Activated T-helper 1 cell treated with anti-CD3 and anti-CD28 coated beads, Interleukin-12 subunit alpha, Interleukin-12 subunit beta, Interleukin-2, Interleukin-4 antibody, amounts not matched to agents 30 ng/mL and 10 ng/mL and 1 ng/mL, durations not matched to agents 14 hours and 24 hours and 36 hours (primary cell): ENCODE data around the gene GIGYF2. TPM values are rescaled to one million over a fixed set of nuclear protein-coding genes. Genes with fewer than 3 reads are reported as not detected.
"Not testable (repeated sequence)": the region's sequence is repeated elsewhere in the genome, so short reads cannot be mapped to it uniquely, and the experiment has no call there.

Experiments used
- DNase-seq: peaks from one replicate; pipeline ENCODE4 v3.0.0; 2021; ENCODE audit warnings: low spot score
- H3K27ac Mint-ChIP-seq: one replicate; pipeline ENCODE4 v1.8.0; 2021; ENCODE audit warnings: mild to moderate bottlenecking, mixed read lengths
- H3K27me3 Mint-ChIP-seq: one replicate; pipeline ENCODE4 v1.8.0; 2022; ENCODE audit warnings: mild to moderate bottlenecking, moderate library complexity, mixed read lengths; ENCODE audit not compliant: insufficient read depth
- H3K36me3 Mint-ChIP-seq: one replicate; pipeline ENCODE4 v1.8.0; 2021; ENCODE audit warnings: low read depth, mixed read lengths
- H3K4me1 Mint-ChIP-seq: one replicate; pipeline ENCODE4 v1.8.0; 2021; ENCODE audit warnings: low read depth, mixed read lengths
- H3K4me3 Mint-ChIP-seq: one replicate; pipeline ENCODE4 v1.8.0; 2021; ENCODE audit warnings: mild to moderate bottlenecking, moderate library complexity, mixed read lengths
- H3K9me3 Mint-ChIP-seq: one replicate; pipeline ENCODE4 v1.8.0; 2021; ENCODE audit warnings: mixed read lengths
- intact Hi-C: fragments of 100-400 bp; cut with micrococcal nuclease; formaldehyde crosslinking; loops from one replicate; pipeline ENCODE4 v1.15.1; 2024
- total RNA-seq: library from RNA; stranded (reverse); gene quantifications from 2 replicates; pipeline ENCODE4 v1.2.3, GENCODE V29; 2022

The GIGYF2 gene
- total RNA-seq, 1 donor from 2014 or later, result 74.6 TPM

- Mint-ChIP-seq H3K36me3 (no peaks in the 10 kb centered on the region), H3K9me3 (no peaks in the 10 kb centered on the region), H3K27me3 (peaks cover 9% of the 10 kb centered on the region), H3K27ac (no peak overlapping the region), H3K4me3 (no peak overlapping the region), H3K4me1 (no peaks in the 10 kb centered on the region)
- intact Hi-C loops, result loop anchor here (1.0 kb wide), 1 partner anchor 63 kb away; no protein-coding TSS in a partner anchor
- DNase-seq, result no peak
These were observed 28.2 kb upstream of the GIGYF2 start for GRCh38 chr2:232668805-232669444.

GRCh38 chr2:232672588-232672987, 24.5 kb upstream of the GIGYF2 start:
- Mint-ChIP-seq H3K36me3 (no peaks in the 10 kb centered on the region), H3K4me1 (peaks cover 5% of the 10 kb centered on the region), H3K27ac (no peak overlapping the region), H3K4me3 (no peak overlapping the region), H3K27me3 (peaks cover 7% of the 10 kb centered on the region), H3K9me3 (no peaks in the 10 kb centered on the region)
- intact Hi-C loops, result no loop called here
- no peak for DNase-seq

GRCh38 chr2:232674491-232674890, 22.6 kb upstream of the GIGYF2 start:
- DNase-seq, result no peak
- Mint-ChIP-seq H3K4me1 (peaks cover 5% of the 10 kb centered on the region), H3K36me3 (no peaks in the 10 kb centered on the region), H3K9me3 (no peaks in the 10 kb centered on the region), H3K27ac (no peak overlapping the region), H3K27me3 (peaks cover 5% of the 10 kb centered on the region), H3K4me3 (no peak overlapping the region)
- intact Hi-C loops, result no loop called here

- H3K4me1 Mint-ChIP-seq, result peaks cover 5% of the 10 kb centered on the region
- H3K4me3 Mint-ChIP-seq, result no peak overlapping the region
- no peak overlapping the region for H3K27ac Mint-ChIP-seq
- H3K36me3 Mint-ChIP-seq, result no peaks in the 10 kb centered on the region
- DNase-seq, result no peak
- no peaks in the 10 kb centered on the region for H3K9me3 Mint-ChIP-seq
- peaks cover 6% of the 10 kb centered on the region for H3K27me3 Mint-ChIP-seq
- intact Hi-C loops, result no loop called here
These were observed 21.8 kb upstream of the GIGYF2 start for GRCh38 chr2:232675381-232675780.

- Mint-ChIP-seq H3K9me3 (no peaks in the 10 kb centered on the region), H3K27me3 (peaks cover 9% of the 10 kb centered on the region), H3K4me3 (no peak overlapping the region), H3K4me1 (peaks cover 5% of the 10 kb centered on the region), H3K36me3 (no peaks in the 10 kb centered on the region), H3K27ac (no peak overlapping the region)
- DNase-seq, result no peak
- intact Hi-C loops, result no loop called here
These were observed 17.1 kb upstream of the GIGYF2 start for GRCh38 chr2:232680006-232680405.

GRCh38 chr2:232681527-232681926, 15.6 kb upstream of the GIGYF2 start:
- no peak overlapping the region for H3K27ac Mint-ChIP-seq
- DNase-seq, result no peak
- peaks cover 9% of the 10 kb centered on the region for H3K27me3 Mint-ChIP-seq
- no peaks in the 10 kb centered on the region for H3K9me3 Mint-ChIP-seq
- no peaks in the 10 kb centered on the region for H3K36me3 Mint-ChIP-seq
- intact Hi-C loops, result no loop called here
- H3K4me1 Mint-ChIP-seq, result peaks cover 1% of the 10 kb centered on the region
- H3K4me3 Mint-ChIP-seq, result no peak overlapping the region

GRCh38 chr2:232683368-232683767, 13.8 kb upstream of the GIGYF2 start:
- no peaks in the 10 kb centered on the region for H3K36me3 Mint-ChIP-seq
- no peaks in the 10 kb centered on the region for H3K9me3 Mint-ChIP-seq

GRCh38 chr2:232685391-232685790, 11.7 kb upstream of the GIGYF2 start:
- H3K4me1 Mint-ChIP-seq, H3K27me3 Mint-ChIP-seq, H3K36me3 Mint-ChIP-seq, H3K4me3 Mint-ChIP-seq, DNase-seq, H3K27ac Mint-ChIP-seq, intact Hi-C loops, H3K9me3 Mint-ChIP-seq: not testable (repeated sequence)

More at GRCh38 chr2:232683368-232683767, 13.8 kb upstream of the GIGYF2 start:
- Mint-ChIP-seq H3K4me3 (no peak overlapping the region), H3K27me3 (peaks cover 13% of the 10 kb centered on the region), H3K4me1 (no peaks in the 10 kb centered on the region), H3K27ac (no peak overlapping the region)
- DNase-seq, result no peak
- intact Hi-C loops, result no loop called here

GRCh38 chr2:232687382-232688160, 9.6 kb upstream of the GIGYF2 start:
- peaks cover 4% of the 10 kb centered on the region for H3K27me3 Mint-ChIP-seq
- H3K9me3 Mint-ChIP-seq, result no peaks in the 10 kb centered on the region
- no peaks in the 10 kb centered on the region for H3K4me1 Mint-ChIP-seq
- intact Hi-C loops, result no loop called here
- H3K4me3 Mint-ChIP-seq, result no peak overlapping the region
- no peak for DNase-seq
- no peaks in the 10 kb centered on the region for H3K36me3 Mint-ChIP-seq
- H3K27ac Mint-ChIP-seq, result no peak overlapping the region

- DNase-seq, result no peak
- peaks cover 4% of the 10 kb centered on the region for H3K27me3 Mint-ChIP-seq
- intact Hi-C loops, result no loop called here
- no peak overlapping the region for H3K27ac Mint-ChIP-seq
- H3K9me3 Mint-ChIP-seq, result no peaks in the 10 kb centered on the region
- no peak overlapping the region for H3K4me3 Mint-ChIP-seq
- H3K4me1 Mint-ChIP-seq, result no peaks in the 10 kb centered on the region
- H3K36me3 Mint-ChIP-seq, result no peaks in the 10 kb centered on the region
These were observed 8.9 kb upstream of the GIGYF2 start for GRCh38 chr2:232688201-232688600.

GRCh38 chr2:232689152-232689910, 7.8 kb upstream of the GIGYF2 start:
- Mint-ChIP-seq H3K36me3 (no peaks in the 10 kb centered on the region), H3K4me1 (no peaks in the 10 kb centered on the region), H3K9me3 (peaks cover under 1% of the 10 kb centered on the region), H3K4me3 (no peak overlapping the region), H3K27ac (no peak overlapping the region), H3K27me3 (peaks cover 4% of the 10 kb centered on the region)
- no peak for DNase-seq
- intact Hi-C loops, result no loop called here

GRCh38 chr2:232691117-232691516, 6.0 kb upstream of the GIGYF2 start:
- H3K9me3 Mint-ChIP-seq, H3K4me3 Mint-ChIP-seq, H3K4me1 Mint-ChIP-seq, H3K36me3 Mint-ChIP-seq, H3K27ac Mint-ChIP-seq, DNase-seq, intact Hi-C loops, H3K27me3 Mint-ChIP-seq: not testable (repeated sequence)

GRCh38 chr2:232693344-232693743, 3.8 kb upstream of the GIGYF2 start:
- Mint-ChIP-seq H3K4me3 (no peak overlapping the region), H3K4me1 (peaks cover 7% of the 10 kb centered on the region), H3K9me3 (peaks cover 4% of the 10 kb centered on the region), H3K27me3 (no peaks in the 10 kb centered on the region), H3K36me3 (peaks cover 2% of the 10 kb centered on the region), H3K27ac (no peak overlapping the region)
- DNase-seq, result no peak
- intact Hi-C loops, result loop anchor here (1.0 kb wide), 1 partner anchor 19 kb away; no protein-coding TSS in a partner anchor
